ENCODE measurements around the gene RAMP3.

The RAMP3 gene

DNA sequence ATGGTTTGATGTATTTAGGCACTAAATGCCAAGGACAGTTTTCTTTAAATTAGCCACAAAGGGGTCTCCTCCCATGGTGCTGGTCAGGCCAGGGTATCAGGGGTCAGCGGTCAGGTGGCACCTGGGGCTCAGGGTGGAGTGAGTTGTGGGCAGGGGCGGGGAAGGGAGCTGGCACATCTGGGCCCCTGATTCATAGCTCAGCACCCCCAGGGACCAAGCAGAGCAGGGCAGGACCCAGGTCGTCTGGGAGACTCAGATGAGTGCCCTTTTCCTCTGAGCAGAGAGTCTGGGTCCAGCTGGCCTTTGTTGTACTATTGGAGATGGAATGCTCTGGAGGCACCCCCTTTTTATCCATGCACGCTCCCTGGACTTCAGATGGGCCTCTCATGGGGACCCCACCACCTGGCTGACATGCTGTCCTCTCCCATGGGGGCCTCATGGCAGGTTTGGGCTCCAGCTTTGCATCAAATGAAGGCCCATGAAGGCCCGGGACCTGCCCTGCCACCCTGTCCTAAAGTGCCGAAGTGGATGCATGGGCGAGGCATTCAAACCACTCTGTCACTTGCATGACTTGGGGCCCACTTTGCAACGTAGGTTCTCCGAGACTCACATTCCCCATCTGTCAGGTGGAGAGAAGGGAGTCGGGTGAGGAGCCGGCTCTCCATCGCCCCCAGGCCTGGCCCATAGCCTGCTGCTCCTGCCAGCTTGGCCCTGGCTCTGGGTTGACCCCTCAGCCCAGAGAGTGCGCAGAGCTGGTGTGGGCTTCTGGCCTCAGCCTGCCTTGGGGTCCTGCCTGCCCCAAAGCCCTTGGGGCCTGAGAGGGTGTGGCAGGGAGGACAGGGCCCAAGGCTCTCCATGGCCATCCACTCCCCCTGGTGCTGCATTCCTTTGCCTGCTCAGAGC, 66.4 kb downstream of the RAMP3 start:
- DNase-seq (ENCODE audit: low read depth), result no peak

- no peak for DNase-seq (ENCODE audit: low read depth)
These were observed 67.2 kb downstream of the RAMP3 start for GRCh38 chr7:45224832-45225231.

DNA sequence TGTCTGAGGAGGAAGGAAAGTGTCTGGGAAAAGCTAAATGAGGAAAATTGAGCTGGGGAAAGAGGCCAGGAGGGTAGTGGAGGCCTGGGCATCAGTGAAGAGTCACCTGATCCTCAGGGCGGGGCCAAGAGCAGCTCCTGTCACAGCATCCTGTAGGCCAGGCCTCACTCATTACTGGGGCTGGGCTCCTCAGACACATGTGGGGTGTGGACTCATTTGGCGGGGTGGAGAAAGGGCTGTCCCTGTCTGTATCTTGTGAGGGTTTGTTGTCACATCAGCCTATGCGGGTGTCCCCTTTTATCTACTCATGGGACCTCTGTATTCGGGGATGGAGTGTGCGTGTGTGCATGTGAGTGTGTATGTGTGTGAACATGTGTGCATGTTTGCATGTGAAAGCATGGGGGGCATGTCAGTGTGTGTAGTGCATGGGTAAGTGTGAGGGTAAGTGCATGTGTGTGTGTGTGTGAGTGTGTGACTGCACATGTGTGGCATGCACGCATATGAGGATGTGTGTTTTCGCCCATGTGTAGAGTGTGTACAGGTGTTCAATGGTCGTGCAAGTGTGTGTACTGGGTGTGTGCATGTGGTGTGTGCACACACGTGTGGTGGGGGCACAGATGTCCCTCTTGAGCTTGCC, 67.8 kb downstream of the RAMP3 start:
- DNase-seq (ENCODE audit: low read depth), result no peak

- DNase-seq (ENCODE audit: low read depth), result no peak
These were observed 68.4 kb downstream of the RAMP3 start for GRCh38 chr7:45225948-45226335.

GRCh38 chr7:45229156-45229920, 71.7 kb downstream of the RAMP3 start:
- no peak for DNase-seq (ENCODE audit: low read depth)

GRCh38 chr7:45230083-45230482, 72.5 kb downstream of the RAMP3 start:
- DNase-seq (ENCODE audit: low read depth), result no peak

DNA sequence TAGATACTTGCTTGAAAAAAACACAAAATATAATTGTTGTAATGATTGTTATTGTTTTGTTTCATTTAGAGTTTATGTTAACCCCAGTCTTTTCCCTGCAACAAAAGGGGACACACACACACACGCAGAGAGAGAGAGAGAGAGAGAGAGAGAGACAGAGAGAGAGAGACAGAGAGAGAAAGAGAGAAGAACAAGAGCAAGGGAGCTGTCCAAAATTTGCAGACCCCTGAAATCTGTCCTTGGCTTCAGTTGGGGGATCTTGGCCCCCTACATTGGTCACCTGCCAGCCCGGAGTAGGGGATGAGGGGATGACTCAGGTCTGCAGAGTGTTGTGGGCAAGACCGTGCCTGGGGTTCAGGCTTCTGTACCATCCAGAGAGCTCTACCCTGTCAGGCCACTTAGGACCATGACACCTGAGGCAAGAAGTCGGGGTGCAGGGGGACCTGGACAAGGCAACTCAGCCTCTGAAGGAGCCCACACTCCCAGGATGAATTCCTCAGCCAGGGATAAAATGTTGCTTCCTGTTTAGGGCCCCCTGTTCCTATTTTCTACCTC, 73.1 kb downstream of the RAMP3 start:
- DNase-seq (ENCODE audit: low read depth), result no peak

GRCh38 chr7:45233249-45233775, 75.7 kb downstream of the RAMP3 start:
- no peak for DNase-seq (ENCODE audit: low read depth)
